Measurements from ENCODE around the gene MYO3B.

GRCh38 chr2:170276056-170276455 lies 98.1 kb downstream of the MYO3B start:
- TF ChIP-seq POLR2AphosphoS5 (IDR thresholded peaks at IDR 0.05; ENCODE audit: low read depth, low read length), result no peak
- TF ChIP-seq TAF1 (IDR thresholded peaks at IDR 0.05; ENCODE audit: borderline replicate concordance, insufficient read depth, low read length), result no peak
- TF ChIP-seq REST (IDR thresholded peaks at IDR 0.05; ENCODE audit: insufficient read depth in 1 of 2, low read depth in 2 of 2, low read length in 2 of 2), result no peak
- no peak for TF ChIP-seq SIN3A (IDR thresholded peaks at IDR 0.05; ENCODE audit: borderline replicate concordance, insufficient read depth, low read length)
- no peak for TF ChIP-seq FOXP2 (optimal IDR thresholded peaks at IDR 0.05; ENCODE audit: borderline replicate concordance, extremely low read depth, extremely low read length, insufficient read depth)
